DOHH2 (cell line): ENCODE results near the gene EML6.
A peak's percentile ranks its signal among the peaks of the same experiment; 100 is the strongest.

Source experiments
- H3F3A ChIP-seq: fragments of 200-600 bp; sonication (generic), shearing (Covaris generic); 2 replicates; pipeline ENCODE4 v1.6.0; 2016; ENCODE audit warnings: antibody characterized with exemption, mild to moderate bottlenecking; ENCODE audit not compliant: control insufficient read depth, insufficient read depth
- H3K27ac ChIP-seq: fragments of 200-600 bp; sonication (generic); 2 replicates; pipeline ENCODE4 v1.5.1; 2014; ENCODE audit warnings: low read depth, mild to moderate bottlenecking, low read length, moderate library complexity
- H3K27me3 ChIP-seq: fragments of 200-600 bp; sonication (generic); 2 replicates; pipeline ENCODE4 v1.6.1; 2014; ENCODE audit warnings: mild to moderate bottlenecking, low read length, mixed read lengths; ENCODE audit not compliant: control insufficient read depth
- H3K36me3 ChIP-seq: fragments of 200-600 bp; sonication (generic); 2 replicates; pipeline ENCODE4 v1.6.1; 2014; ENCODE audit warnings: mild to moderate bottlenecking, low read length, moderate library complexity, mixed read lengths; ENCODE audit not compliant: control insufficient read depth
- H3K4me1 ChIP-seq: fragments of 200-600 bp; sonication (generic); 2 replicates; pipeline ENCODE4 v1.6.1; 2014; ENCODE audit warnings: mild to moderate bottlenecking, low read length, mixed read lengths; ENCODE audit not compliant: control insufficient read depth
- H3K4me2 ChIP-seq: fragments of 200-600 bp; sonication (generic); 2 replicates; pipeline ENCODE4 v1.6.0; 2014; ENCODE audit warnings: mild to moderate bottlenecking, low read length, moderate library complexity
- H3K4me3 ChIP-seq: fragments of 200-600 bp; sonication (generic); 2 replicates; pipeline ENCODE4 v1.5.1; 2014; ENCODE audit warnings: mild to moderate bottlenecking, low read length, mixed read lengths
- H3K79me2 ChIP-seq: fragments of 200-600 bp; sonication (generic); 2 replicates; pipeline ENCODE4 v1.6.1; 2014; ENCODE audit warnings: mild to moderate bottlenecking, low read length, mixed read lengths; ENCODE audit not compliant: control insufficient read depth
- H3K9me2 ChIP-seq: fragments of 200-600 bp; sonication (generic); replicated peaks from 2 replicates; pipeline ENCODE4 v1.6.1; 2014; ENCODE audit warnings: mild to moderate bottlenecking, low read length, mixed read lengths; ENCODE audit not compliant: control insufficient read depth
- H3K9me3 ChIP-seq: fragments of 200-600 bp; sonication (generic); 2 replicates; pipeline ENCODE4 v1.6.1; 2014; ENCODE audit warnings: antibody characterized with exemption, low read length, mixed read lengths; ENCODE audit not compliant: control insufficient read depth, insufficient read depth
- H4K20me1 ChIP-seq: fragments of 200-600 bp; sonication (generic); 2 replicates; pipeline ENCODE4 v1.6.0; 2014; ENCODE audit warnings: low read depth, mild to moderate bottlenecking, antibody characterized with exemption, low read length, moderate library complexity; ENCODE audit not compliant: control insufficient read depth, insufficient read depth
- EZH2phosphoT487 ChIP-seq: fragments of 200-600 bp; sonication (generic); IDR thresholded peaks from 2 replicates; pipeline ENCODE4 v1.6.1; 2017; ENCODE audit warnings: borderline replicate concordance, mild to moderate bottlenecking, antibody characterized with exemption, low read length, moderate library complexity, mixed read lengths
- TF ChIP-seq, protein P1 (sequence below): fragments of 200-600 bp; sonication (generic); IDR thresholded peaks from one replicate; pipeline ENCODE4 v1.5.1; 2014; ENCODE audit warnings: antibody characterized with exemption, mild to moderate bottlenecking, low read depth, low read length; ENCODE audit not compliant: poor library complexity, severe bottlenecking

Gene EML6

DNA sequence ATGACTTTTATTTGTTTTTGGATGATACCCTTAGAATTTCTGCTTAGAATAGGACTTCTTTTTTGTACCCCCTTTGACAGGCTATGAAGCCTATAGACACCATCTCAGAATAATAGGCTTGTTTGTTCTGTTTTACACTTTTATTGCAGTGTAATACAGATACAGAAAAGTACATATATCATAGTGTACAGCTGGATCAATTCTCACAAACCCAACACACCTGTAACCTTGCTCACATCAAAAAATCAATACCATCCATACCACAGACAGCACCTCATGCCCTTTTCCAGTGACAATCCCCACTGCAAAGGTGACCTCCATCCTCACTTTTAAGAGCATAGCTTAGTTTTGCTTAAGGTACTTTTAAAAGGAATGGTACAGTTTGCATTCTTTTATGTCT, 14.8 kb downstream of the EML6 start:
- no peaks in the 10 kb centered on the region for H3K27me3 ChIP-seq
- no peaks in the 10 kb centered on the region for H3K9me3 ChIP-seq
- no peak overlapping the region for H3K4me2 ChIP-seq
- peaks cover 49% of the 10 kb centered on the region for H3K4me1 ChIP-seq
- peaks cover 42% of the 10 kb centered on the region for H3K79me2 ChIP-seq
- H4K20me1 ChIP-seq: no peaks in the 10 kb centered on the region
- no peaks in the 10 kb centered on the region for H3K36me3 ChIP-seq
- H3K9me2 ChIP-seq: no peaks in the 10 kb centered on the region
- H3K27ac ChIP-seq: no peak overlapping the region
- H3F3A ChIP-seq: no peaks in the 10 kb centered on the region
- H3K4me3 ChIP-seq: no peak overlapping the region
- TF ChIP-seq, protein P1, sequence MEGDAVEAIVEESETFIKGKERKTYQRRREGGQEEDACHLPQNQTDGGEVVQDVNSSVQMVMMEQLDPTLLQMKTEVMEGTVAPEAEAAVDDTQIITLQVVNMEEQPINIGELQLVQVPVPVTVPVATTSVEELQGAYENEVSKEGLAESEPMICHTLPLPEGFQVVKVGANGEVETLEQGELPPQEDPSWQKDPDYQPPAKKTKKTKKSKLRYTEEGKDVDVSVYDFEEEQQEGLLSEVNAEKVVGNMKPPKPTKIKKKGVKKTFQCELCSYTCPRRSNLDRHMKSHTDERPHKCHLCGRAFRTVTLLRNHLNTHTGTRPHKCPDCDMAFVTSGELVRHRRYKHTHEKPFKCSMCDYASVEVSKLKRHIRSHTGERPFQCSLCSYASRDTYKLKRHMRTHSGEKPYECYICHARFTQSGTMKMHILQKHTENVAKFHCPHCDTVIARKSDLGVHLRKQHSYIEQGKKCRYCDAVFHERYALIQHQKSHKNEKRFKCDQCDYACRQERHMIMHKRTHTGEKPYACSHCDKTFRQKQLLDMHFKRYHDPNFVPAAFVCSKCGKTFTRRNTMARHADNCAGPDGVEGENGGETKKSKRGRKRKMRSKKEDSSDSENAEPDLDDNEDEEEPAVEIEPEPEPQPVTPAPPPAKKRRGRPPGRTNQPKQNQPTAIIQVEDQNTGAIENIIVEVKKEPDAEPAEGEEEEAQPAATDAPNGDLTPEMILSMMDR: no peak
- TF ChIP-seq EZH2phosphoT487: no peak

DNA sequence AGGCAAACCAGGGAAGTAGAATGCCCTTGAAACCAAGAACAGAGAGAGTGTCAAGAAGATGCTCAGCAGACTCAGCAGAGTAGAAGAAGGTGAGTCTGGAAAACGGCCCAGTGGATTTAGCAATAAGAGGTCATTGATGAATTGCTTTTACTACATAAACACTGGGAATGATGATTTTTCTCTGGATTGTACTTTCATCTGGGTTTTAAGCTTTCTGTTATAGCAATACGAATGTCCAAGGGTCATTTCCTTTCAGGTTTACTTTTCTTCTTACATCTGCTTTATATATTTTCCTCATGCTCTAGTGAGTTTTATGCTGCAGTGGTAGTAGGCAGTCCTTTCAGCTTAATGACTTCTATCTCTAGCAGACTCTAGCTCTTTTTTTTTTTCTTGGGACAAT, 16.9 kb downstream of the EML6 start:
- H3K27me3 ChIP-seq: no peaks in the 10 kb centered on the region
- peaks cover 45% of the 10 kb centered on the region for H3K79me2 ChIP-seq
- no peaks in the 10 kb centered on the region for H3F3A ChIP-seq
- no peaks in the 10 kb centered on the region for H3K9me2 ChIP-seq
- H3K9me3 ChIP-seq: no peaks in the 10 kb centered on the region
- H4K20me1 ChIP-seq: no peaks in the 10 kb centered on the region
- TF ChIP-seq, protein P1: no peak
- no peak for TF ChIP-seq EZH2phosphoT487
- H3K36me3 ChIP-seq: no peaks in the 10 kb centered on the region
- no peak overlapping the region for H3K4me3 ChIP-seq
- H3K4me2 ChIP-seq: peak overlapping the region; percentile 49
- H3K27ac ChIP-seq: no peak overlapping the region
- peaks cover 59% of the 10 kb centered on the region for H3K4me1 ChIP-seq

DNA sequence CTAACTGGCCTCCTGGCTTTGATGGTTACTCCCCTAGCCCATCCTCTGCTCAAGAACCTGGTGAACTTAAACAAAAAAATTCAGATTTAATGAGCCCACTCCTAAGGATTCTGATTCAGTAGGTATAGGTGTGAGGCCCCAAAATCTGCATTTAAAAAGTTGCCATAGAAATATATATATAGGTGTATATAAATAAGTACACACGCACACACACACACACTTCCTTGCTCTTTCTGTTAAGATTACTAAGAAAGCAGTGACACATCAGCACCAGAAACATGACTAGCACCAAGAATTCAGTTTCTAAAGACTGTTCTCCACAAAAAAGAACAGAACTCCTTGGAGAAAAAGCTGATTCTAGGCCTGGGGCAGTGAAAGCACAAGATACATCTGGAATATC, 17.8 kb downstream of the EML6 start:
- TF ChIP-seq EZH2phosphoT487: no peak
- TF ChIP-seq, protein P1: no peak
- Histone ChIP-seq H3K27ac (no peak overlapping the region), H3K36me3 (no peaks in the 10 kb centered on the region), H3K4me3 (no peak overlapping the region), H3K4me2 (no peak overlapping the region), H3F3A (no peaks in the 10 kb centered on the region), H3K79me2 (peaks cover 45% of the 10 kb centered on the region), H3K4me1 (peaks cover 58% of the 10 kb centered on the region), H3K9me2 (no peaks in the 10 kb centered on the region), H3K27me3 (no peaks in the 10 kb centered on the region), H3K9me3 (no peaks in the 10 kb centered on the region), H4K20me1 (no peaks in the 10 kb centered on the region)

DNA sequence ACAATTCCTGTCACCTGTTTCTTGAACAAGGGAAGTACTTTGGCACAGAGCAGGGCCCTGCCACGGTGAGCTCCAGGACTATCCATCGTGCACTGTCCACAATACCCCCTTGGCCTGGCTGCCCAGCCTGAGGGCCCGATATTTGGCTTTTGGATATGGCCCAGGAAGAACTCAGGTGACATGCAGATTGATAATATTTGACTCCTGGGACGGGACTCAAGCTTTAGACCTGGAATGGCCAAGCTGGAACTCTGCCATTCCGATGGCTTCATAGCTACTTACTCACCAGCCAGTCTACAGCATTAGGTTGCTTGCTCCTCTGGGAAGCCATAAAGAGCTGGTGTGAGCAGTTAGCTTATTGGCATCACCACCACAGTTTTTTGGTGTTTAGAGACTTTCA, 26.6 kb downstream of the EML6 start:
- no peaks in the 10 kb centered on the region for H3K9me2 ChIP-seq
- no peaks in the 10 kb centered on the region; the same call in 1 of the 2 replicates for H3K36me3 ChIP-seq
- H3K4me3 ChIP-seq: no peak overlapping the region
- no peak overlapping the region for H3K27ac ChIP-seq
- H3F3A ChIP-seq: peaks cover 3% of the 10 kb centered on the region
- H3K27me3 ChIP-seq: no peaks in the 10 kb centered on the region
- no peaks in the 10 kb centered on the region for H3K9me3 ChIP-seq
- no peak overlapping the region for H3K4me2 ChIP-seq
- no peaks in the 10 kb centered on the region for H4K20me1 ChIP-seq
- H3K79me2 ChIP-seq: peaks cover 14% of the 10 kb centered on the region
- TF ChIP-seq EZH2phosphoT487: no peak
- TF ChIP-seq, protein P1: no peak
- H3K4me1 ChIP-seq: peaks cover 35% of the 10 kb centered on the region
